Measurements from ENCODE around the gene JAKMIP1.

- TF ChIP-seq CTCF (IDR thresholded peaks at IDR 0.05; ENCODE audit: low read length) (no peak), EZH2phosphoT487 (IDR thresholded peaks at IDR 0.05; ENCODE audit: low read length) (no peak)
Observed at GRCh38 chr4:6137747-6138135, 62.6 kb downstream of the JAKMIP1 start.

Data from MM.1S (cell line).